GOT3 (cell line): Measurements from ENCODE around the gene CDO1.

ENCODE experiments used
- DNase-seq: peaks from one replicate; lab custom pipeline; 2025; ENCODE audit warnings: mixed read lengths; lab: John Stamatoyannopoulos, UW

Gene CDO1

DNA sequence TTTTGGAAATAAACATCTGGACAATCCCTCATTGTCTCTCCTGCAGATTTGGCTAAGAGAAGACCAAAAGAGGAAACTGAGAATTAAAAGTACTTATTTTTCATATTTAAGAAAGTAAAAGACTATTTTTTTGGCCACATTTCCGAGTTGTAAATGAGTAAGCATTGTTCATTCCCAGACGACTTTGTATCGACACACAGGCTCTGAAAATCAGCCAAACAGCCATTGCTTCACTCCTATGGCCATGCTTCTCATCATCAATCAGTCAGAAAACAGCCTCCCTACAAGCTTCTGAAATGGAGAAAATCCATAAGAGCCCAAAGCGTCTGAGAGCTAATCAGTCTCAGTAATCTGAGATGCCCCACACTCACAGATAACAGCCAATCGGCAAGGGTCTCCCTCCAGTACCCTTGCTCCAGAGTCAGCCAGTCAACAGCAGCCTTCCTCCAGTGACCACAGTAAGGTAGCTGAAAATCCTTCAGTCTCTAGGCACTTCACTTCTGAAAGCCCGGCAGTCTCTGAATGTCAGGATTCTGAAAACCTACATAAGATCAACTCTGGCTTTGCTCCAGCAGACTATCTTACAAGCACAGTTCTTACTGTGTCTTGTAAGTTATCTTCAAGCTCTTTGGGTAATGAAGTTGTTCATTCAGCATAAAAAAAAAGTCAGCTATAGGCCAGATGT, 30.9 kb downstream of the CDO1 start:
- DNase-seq, result no peak

DNA sequence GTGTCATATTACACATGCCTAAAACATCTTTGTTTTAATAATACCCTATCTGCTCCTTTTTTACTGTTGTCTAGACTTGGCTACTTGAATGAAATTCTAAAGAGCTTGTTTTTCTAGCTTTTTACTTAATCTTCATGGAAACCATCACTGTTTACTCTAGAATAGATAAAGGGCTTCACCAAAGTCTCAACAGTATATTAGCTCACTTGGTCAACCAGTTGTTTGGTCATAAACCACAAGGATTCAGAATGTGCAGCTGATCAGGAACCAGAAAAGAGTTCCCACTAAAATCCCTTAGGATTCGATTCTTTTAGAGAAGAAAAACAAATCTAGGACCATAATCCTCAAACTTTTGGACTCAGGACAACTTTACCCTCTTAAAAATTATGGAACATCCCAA, 38.0 kb downstream of the CDO1 start:
- no peak for DNase-seq

DNA sequence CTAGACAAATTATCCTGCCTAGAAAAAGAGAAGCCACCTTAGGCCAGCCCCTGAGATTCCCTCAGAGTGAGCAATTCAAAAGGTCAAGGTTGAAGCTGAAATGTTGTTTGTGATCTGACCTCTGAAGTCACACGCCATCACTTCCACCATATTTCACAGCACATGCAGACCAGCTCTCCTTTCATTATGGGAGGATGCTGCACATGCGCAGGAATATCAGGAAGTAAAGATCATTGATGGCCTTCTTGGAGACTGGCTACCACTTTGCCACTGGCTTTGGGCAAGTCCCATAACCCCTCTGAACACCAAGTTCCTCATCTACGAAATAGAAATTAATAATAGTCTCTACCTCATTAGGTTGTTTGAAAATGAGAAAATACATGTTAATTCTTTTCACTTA, 39.5 kb downstream of the CDO1 start:
- no peak for DNase-seq

DNA sequence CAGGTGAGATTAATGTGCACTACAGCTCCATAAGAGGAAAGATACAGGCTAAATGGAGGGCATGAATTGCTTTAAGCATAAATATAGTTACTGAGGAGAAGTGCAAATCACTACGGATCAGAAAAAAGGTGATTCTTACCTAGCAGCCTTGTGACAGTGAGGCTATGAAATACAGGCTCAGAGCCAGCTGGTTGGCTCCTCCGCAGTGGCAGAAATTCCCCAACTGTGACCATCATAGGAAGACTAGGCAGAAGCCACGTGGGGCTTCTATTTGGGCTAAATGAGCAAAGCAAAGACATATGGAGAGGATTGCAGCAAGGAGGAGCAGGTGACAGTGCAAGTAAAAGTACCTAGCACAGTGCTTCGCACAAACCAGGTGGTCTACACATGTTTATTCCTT, 40.5 kb downstream of the CDO1 start:
- no peak for DNase-seq

GRCh38 chr5:115774684-115775083, 41.8 kb downstream of the CDO1 start:
- no peak for DNase-seq

DNA sequence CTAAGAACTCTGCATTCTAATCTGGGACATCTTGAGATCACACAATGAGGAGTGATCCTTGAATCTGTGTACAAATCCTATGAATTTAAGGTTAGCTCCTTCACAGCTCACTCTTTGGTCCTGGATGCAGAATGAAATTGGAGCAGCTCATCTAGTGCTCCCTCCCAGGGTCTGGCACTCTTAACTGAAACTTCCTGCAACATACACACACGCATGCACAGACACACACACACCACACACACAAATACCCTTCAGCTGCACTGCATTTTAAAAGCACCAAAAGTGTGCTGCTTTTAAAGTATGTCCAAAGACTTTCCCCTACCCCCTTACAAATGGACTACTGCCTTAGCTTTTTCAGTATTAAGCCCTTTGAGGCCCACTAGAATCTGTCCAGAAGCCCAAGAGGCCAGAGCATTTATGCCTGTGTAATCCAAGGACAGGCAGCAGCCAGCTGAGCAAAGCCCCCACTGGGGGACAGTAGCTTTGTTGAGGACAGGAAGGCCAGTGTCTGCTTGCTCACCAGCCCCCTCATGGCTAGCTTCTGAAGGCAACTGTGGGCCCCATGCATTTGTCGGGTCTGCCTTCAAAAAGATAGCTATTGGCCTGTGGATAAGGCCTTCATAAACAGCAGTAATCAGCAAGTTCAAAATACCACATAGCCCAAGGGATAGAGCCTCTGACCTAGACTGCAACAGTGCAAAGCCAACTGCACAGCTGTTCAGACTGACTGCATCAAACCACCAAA, 43.6 kb downstream of the CDO1 start:
- DNase-seq, result no peak

DNA sequence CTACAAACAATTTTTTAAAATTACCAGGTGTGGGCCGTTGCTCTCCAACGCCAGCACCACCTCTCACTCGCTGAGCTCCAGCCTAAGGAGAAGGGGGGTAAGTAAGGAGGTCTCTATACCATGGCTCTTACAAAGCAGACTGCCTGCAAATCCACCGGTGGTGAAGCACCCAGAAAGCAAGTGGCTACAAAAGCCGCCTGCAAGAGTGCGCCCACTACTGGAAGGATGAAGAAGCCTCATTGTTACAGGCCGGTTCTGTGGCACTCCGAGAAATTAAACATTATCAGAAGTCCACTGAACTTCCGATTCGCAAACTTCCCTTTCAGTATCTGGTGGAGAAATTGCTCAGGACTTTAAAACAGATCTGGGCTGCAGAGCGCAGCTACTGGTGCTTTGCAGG, 46.0 kb downstream of the CDO1 start:
- no peak for DNase-seq

DNA sequence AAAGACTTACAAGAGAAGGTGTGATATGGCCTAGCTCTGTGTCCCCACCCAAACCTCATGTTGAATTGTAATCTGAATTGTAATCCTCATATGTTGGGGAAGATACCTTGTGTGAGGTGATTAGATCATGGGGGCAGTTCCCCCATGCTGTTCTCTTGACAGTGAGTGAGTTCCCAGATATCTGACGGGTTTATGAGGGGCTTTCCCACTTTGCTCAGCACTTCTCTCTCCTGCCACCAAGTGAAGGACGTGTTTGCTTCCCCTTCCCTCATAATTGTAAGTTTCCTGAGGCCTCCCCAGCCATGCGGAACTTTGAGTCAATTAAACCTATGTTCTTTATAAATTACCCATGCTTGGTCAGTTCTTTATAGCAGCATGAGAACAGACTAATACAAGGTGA, 49.0 kb downstream of the CDO1 start:
- DNase-seq, result no peak

GRCh38 chr5:115766608-115767007, 49.9 kb downstream of the CDO1 start:
- DNase-seq, result no peak

GRCh38 chr5:115758356-115758755, 58.1 kb downstream of the CDO1 start:
- DNase-seq, result no peak

GRCh38 chr5:115755675-115756074, 60.8 kb downstream of the CDO1 start:
- no peak for DNase-seq
